ENCODE measurements around the gene PARD3. TPM values are rescaled to one million over a fixed set of nuclear protein-coding genes. Genes with fewer than 3 reads are reported as not detected.

Gene PARD3
- total RNA-seq, 2 donors from 2014 or later: 32.0 to 61.9 TPM

DNA sequence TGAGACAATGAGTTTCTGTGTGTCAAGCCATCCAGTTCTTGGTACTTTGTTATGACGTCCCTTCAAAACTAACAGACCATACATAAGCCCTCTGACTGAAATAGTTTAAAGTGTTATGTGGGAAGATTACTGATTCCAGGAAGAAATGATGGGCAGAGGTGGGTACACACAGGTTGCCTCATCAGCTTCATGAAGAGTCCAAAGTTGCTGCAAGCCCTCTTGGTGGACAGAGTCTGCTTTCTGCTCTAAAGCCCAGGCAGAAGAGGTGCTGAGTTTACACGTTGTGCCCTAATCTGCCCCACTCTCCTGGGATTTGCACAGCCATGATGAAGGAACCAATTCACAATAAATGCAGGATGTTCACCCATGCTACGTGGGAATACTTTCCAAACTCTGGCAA is 187.4 kb downstream of the PARD3 start:
- no peak for DNase-seq (ENCODE audit: low spot score)
- no peaks in the 10 kb centered on the region for H3K27me3 ChIP-seq (replicated peaks; ENCODE audit: insufficient read depth)
- no peak overlapping the region for H3K4me3 ChIP-seq
- H3K9me3 ChIP-seq: no peaks in the 10 kb centered on the region
- TF ChIP-seq, protein P1, sequence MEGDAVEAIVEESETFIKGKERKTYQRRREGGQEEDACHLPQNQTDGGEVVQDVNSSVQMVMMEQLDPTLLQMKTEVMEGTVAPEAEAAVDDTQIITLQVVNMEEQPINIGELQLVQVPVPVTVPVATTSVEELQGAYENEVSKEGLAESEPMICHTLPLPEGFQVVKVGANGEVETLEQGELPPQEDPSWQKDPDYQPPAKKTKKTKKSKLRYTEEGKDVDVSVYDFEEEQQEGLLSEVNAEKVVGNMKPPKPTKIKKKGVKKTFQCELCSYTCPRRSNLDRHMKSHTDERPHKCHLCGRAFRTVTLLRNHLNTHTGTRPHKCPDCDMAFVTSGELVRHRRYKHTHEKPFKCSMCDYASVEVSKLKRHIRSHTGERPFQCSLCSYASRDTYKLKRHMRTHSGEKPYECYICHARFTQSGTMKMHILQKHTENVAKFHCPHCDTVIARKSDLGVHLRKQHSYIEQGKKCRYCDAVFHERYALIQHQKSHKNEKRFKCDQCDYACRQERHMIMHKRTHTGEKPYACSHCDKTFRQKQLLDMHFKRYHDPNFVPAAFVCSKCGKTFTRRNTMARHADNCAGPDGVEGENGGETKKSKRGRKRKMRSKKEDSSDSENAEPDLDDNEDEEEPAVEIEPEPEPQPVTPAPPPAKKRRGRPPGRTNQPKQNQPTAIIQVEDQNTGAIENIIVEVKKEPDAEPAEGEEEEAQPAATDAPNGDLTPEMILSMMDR (IDR thresholded peaks at IDR 0.05): no peak
- TF ChIP-seq POLR2AphosphoS5 (IDR thresholded peaks at IDR 0.05) (no peak), POLR2A (IDR thresholded peaks at IDR 0.05) (no peak)
- no peaks in the 10 kb centered on the region for H3K36me3 ChIP-seq
- no peak overlapping the region for H3K27ac ChIP-seq
- 78% methylated on average over 3 of the region's 3 CpGs for WGBS
- H3K4me1 ChIP-seq (replicated peaks): peaks cover 6% of the 10 kb centered on the region
- intact Hi-C loops (cut with DNase I): no loop called here

GRCh38 chr10:34627331-34627730 is 187.8 kb downstream of the PARD3 start:
- intact Hi-C loops (cut with DNase I): no loop called here

DNA sequence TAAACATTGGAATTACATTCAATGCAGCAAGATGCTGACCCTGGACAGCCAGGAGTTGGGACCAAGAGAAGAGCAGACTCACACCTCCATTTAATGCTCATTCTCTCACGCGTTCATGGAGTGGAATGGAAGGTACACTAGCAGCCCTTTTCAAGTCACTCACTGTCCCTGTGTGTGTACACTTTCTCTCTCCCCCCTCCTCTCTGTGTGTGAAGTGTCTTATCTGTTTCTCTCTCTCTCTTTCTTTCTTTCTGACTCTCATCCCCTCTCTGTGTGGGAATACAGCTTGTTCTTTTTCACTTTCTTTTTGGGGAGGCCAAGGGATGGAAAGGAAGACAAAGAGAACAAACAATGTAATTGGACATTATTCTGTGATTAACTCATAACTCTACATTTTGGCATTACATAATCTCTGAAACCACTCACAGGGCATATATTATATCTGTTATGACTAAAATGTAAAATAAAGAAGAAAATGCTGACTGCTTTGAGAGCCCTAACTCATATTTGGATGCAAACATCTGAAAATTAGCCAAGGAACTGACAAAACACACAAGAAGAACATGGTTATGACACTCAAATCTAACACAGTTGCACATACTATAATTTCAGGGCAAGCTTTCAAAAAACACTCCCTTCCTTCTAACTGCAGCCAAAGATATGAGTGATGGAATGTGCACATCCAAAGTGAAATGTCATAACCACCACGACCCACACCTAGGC is 188.8 kb downstream of the PARD3 start:
- Histone ChIP-seq H3K27me3 (replicated peaks; ENCODE audit: insufficient read depth) (no peaks in the 10 kb centered on the region), H3K27ac (no peak overlapping the region), H3K36me3 (no peaks in the 10 kb centered on the region), H3K9me3 (no peaks in the 10 kb centered on the region), H3K4me3 (no peak overlapping the region), H3K4me1 (replicated peaks) (peaks cover 6% of the 10 kb centered on the region)
- no peak for TF ChIP-seq POLR2A (IDR thresholded peaks at IDR 0.05)
- TF ChIP-seq POLR2AphosphoS5 (IDR thresholded peaks at IDR 0.05): peak; percentile 59
- TF ChIP-seq, protein P1 (IDR thresholded peaks at IDR 0.05): no peak
- 43% methylated on average over 3 of the region's 3 CpGs for WGBS
- peak; percentile 14 for DNase-seq (ENCODE audit: low spot score)
- intact Hi-C loops (cut with DNase I): no loop called here

More at GRCh38 chr10:34627331-34627730, 187.8 kb downstream of the PARD3 start:
- no peak for DNase-seq (ENCODE audit: low spot score)
- no peak for TF ChIP-seq POLR2A (IDR thresholded peaks at IDR 0.05)
- TF ChIP-seq POLR2AphosphoS5 (IDR thresholded peaks at IDR 0.05): no peak
- TF ChIP-seq, protein P1 (IDR thresholded peaks at IDR 0.05): no peak
- Histone ChIP-seq H3K27me3 (replicated peaks; ENCODE audit: insufficient read depth) (no peaks in the 10 kb centered on the region), H3K9me3 (no peaks in the 10 kb centered on the region), H3K4me3 (no peak overlapping the region), H3K27ac (no peak overlapping the region), H3K36me3 (no peaks in the 10 kb centered on the region), H3K4me1 (replicated peaks) (peaks cover 6% of the 10 kb centered on the region)
- WGBS: 85% methylated on average over 6 of the region's 6 CpGs

DNA sequence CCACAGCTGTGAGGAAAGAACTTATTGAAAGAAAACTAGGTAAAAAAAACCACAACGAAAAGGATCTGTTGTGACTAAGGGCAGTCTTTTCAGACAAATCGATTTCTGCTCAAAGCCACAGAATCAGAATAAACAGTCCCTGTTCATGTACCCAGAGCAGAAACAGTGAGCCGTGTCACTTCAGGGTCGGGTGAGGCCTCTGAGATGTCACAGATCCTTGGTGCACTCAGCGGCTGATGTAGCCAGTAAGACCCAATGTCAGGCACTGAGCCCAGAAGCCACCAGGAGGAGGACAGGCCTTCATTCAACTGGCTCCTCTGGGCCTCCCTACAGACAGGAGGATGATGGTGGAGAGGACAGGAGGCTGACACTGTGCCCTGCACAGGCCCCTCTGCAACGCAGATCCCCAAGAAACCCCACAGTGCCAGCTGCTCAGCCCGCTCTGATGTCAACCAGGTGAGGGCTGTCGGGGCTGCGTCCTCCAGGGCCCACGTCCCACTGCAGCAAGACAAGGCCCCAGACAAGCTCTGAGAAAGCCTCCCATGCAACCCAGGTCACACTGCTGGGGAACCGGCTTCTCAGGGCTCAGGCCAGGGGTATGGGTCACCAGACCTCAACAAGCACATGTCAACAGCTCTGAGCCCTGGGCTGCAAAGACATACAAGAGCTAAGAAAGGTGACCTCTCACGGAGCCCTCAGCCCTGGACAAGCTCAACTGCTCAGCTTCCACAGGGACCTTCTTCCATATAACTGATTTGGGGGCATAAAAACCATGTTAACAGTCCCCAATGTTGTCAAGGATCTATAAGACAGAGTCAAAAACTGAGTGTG is 190.6 kb downstream of the PARD3 start:
- no peak for DNase-seq (ENCODE audit: low spot score)

More for the DNA sequence above, 190.6 kb downstream of the PARD3 start:
- no peak overlapping the region for H3K4me3 ChIP-seq
- TF ChIP-seq POLR2AphosphoS5 (IDR thresholded peaks at IDR 0.05) (no peak), POLR2A (IDR thresholded peaks at IDR 0.05) (no peak)
- TF ChIP-seq, protein P1 (IDR thresholded peaks at IDR 0.05): no peak
- peaks cover 6% of the 10 kb centered on the region for H3K4me1 ChIP-seq (replicated peaks)
- H3K36me3 ChIP-seq: no peaks in the 10 kb centered on the region
- H3K27me3 ChIP-seq (replicated peaks; ENCODE audit: insufficient read depth): no peaks in the 10 kb centered on the region
- H3K9me3 ChIP-seq: no peaks in the 10 kb centered on the region
- intact Hi-C loops (cut with DNase I): no loop called here
- H3K27ac ChIP-seq: no peak overlapping the region
- WGBS: 90% methylated on average over 12 of the region's 12 CpGs
